HCT116 (cell line): ENCODE data around the gene ADAMTS6. TPM values are rescaled to one million over a fixed set of nuclear protein-coding genes. Genes with fewer than 3 reads are reported as not detected.

Source experiments
- ATAC-seq: fragments of 200-7000 bp; cut with Tn5 transposase; 2 replicates; pipeline ENCODE4 v1.9.1; 2020; ENCODE audit warnings: mild to moderate bottlenecking, moderate library complexity
- BruUV-seq: library from RNA; stranded (reverse); fragments of 400-500 nt; replicated peaks from 2 replicates; lab custom pipeline; 2021; lab: Mats Ljungman, UMichigan
- CTCF ChIA-PET: fragments of 300-600 bp; sonication (Branson Sonifier 250); formaldehyde crosslinking; loops from one replicate; lab custom pipeline; 2021; ENCODE audit warnings: antibody characterized with exemption; lab: Charles Lee
- POLR2A ChIA-PET: fragments of 300-600, 350-600 bp; sonication (Branson Sonifier 250); formaldehyde crosslinking; loops from one replicate; lab custom pipeline; 2021; ENCODE audit warnings: antibody characterized with exemption; lab: Charles Lee
- RAD21 ChIA-PET, 2 experiments: fragments of 300-600 bp; sonication (Branson Sonifier 250); formaldehyde crosslinking; loops; one replicate each; lab custom pipeline; 2023; ENCODE audit warnings: low total read pairs in 2 of 2; ENCODE audit not compliant: uncharacterized antibody in 2 of 2, unreplicated experiment in 2 of 2, low non-redundant PET in 1 of 2; lab: Charles Lee
- DNase-seq: peaks from one replicate; pipeline ENCODE4 v3.0.0-alpha.2; 2010; ENCODE audit warnings: low read depth, low spot score
- H2AFZ ChIP-seq: fragments of 200-600 bp; shearing (Covaris generic), sonication (generic); 2 replicates; pipeline ENCODE4 v1.6.1; 2017; ENCODE audit warnings: low read depth, mixed run types, mixed read lengths, antibody characterized with exemption, low read length; ENCODE audit not compliant: poor library complexity, severe bottlenecking
- H3K27ac ChIP-seq: 2 replicates; pipeline ENCODE4 v1.5.1; 2012; ENCODE audit warnings: low read depth, low read length
- H3K27me3 ChIP-seq: fragments of 200-600 bp; sonication (generic); 2 replicates; pipeline ENCODE4 v1.6.1; 2016; ENCODE audit warnings: mixed run types, low read length, mixed read lengths; ENCODE audit not compliant: insufficient read depth
- H3K36me3 ChIP-seq, 2 experiments: fragments of 200-500 bp in 1 of 2; fragments of 200-600 bp in 1 of 2; sonication (Bioruptor generic) in 1 of 2; sonication (generic) in 1 of 2; 2 replicates each; pipeline versions ENCODE4 v1.5.1 to v1.6.1; 2014 to 2016; ENCODE audit warnings: low read length in 2 of 2, inconsistent platforms in 1 of 2, mixed read lengths in 1 of 2, mixed run types in 1 of 2; ENCODE audit not compliant: insufficient read depth in 2 of 2, control insufficient read depth in 1 of 2
- H3K4me1 ChIP-seq, 2 experiments: fragments of 200-600 bp in 1 of 2; sonication (generic) in 1 of 2; 2 replicates each; pipeline versions ENCODE4 v1.5.1 to v1.6.1; 2012 to 2017; ENCODE audit warnings: low read length in 2 of 2, inconsistent platforms in 1 of 2, mild to moderate bottlenecking in 1 of 2, mixed read lengths in 1 of 2, mixed run types in 1 of 2, moderate library complexity in 1 of 2; ENCODE audit not compliant: insufficient read depth in 2 of 2, control insufficient read depth in 1 of 2
- H3K4me2 ChIP-seq: fragments of 200-600 bp; sonication (generic); 2 replicates; pipeline ENCODE4 v1.6.1; 2017; ENCODE audit warnings: mixed run types, low read length, mixed read lengths
- H3K4me3 ChIP-seq, 2 experiments: fragments of 200-600 bp in 1 of 2; sonication (generic) in 1 of 2; replicated peaks in 1 of 2; 2 replicates each; pipeline ENCODE4 v1.5.1; 2011 to 2016; ENCODE audit warnings: low read length in 2 of 2, control low read depth in 1 of 2, low read depth in 1 of 2, mild to moderate bottlenecking in 1 of 2, mixed read lengths in 1 of 2, mixed run types in 1 of 2
- H3K79me2 ChIP-seq: fragments of 200-600 bp; sonication (generic); 2 replicates; pipeline ENCODE4 v1.6.1; 2017; ENCODE audit warnings: mild to moderate bottlenecking, mixed run types, low read length, moderate library complexity, mixed read lengths; ENCODE audit not compliant: insufficient read depth
- H3K9ac ChIP-seq: fragments of 200-600 bp; sonication (generic); 2 replicates; pipeline ENCODE4 v1.6.1; 2016; ENCODE audit warnings: low read length, mixed read lengths
- H3K9me2 ChIP-seq: fragments of 200-600 bp; sonication (generic), shearing (Covaris generic); 2 replicates; pipeline ENCODE4 v1.6.1; 2017; ENCODE audit warnings: mixed run types, mild to moderate bottlenecking, moderate library complexity; ENCODE audit not compliant: insufficient read depth
- H3K9me3 ChIP-seq, 2 experiments: fragments of 200-500 bp in 1 of 2; fragments of 200-600 bp in 1 of 2; sonication (Bioruptor generic) in 1 of 2; sonication (generic) in 1 of 2; 2 replicates each; pipeline ENCODE4 v1.6.1; 2014 to 2017; ENCODE audit warnings: low read length in 2 of 2, mixed read lengths in 2 of 2, inconsistent platforms in 1 of 2, low read depth in 1 of 2, mild to moderate bottlenecking in 1 of 2, mixed run types in 1 of 2, moderate library complexity in 1 of 2; ENCODE audit not compliant: control insufficient read depth in 1 of 2, insufficient read depth in 1 of 2
- H4K20me1 ChIP-seq: fragments of 200-600 bp; sonication (generic), shearing (Covaris generic); 2 replicates; pipeline ENCODE4 v1.6.1; 2017; ENCODE audit warnings: mixed run types, mild to moderate bottlenecking, moderate library complexity; ENCODE audit not compliant: insufficient read depth
- CBX3 ChIP-seq: IDR thresholded peaks from 2 replicates; pipeline ENCODE4 v1.6.1; 2012; ENCODE audit warnings: low read depth
- CEBPB ChIP-seq: IDR thresholded peaks from 2 replicates; pipeline ENCODE4 v1.6.1; 2012; ENCODE audit warnings: low read depth
- EGR1 ChIP-seq: IDR thresholded peaks from 2 replicates; pipeline ENCODE4 v1.6.1; 2012; ENCODE audit warnings: low read depth
- EZH2 ChIP-seq: fragments of 200-600 bp; sonication (generic); IDR thresholded peaks from 2 replicates; pipeline ENCODE4 v1.6.1; 2017; ENCODE audit warnings: antibody characterized with exemption, mixed run types
- FOSL1 ChIP-seq: IDR thresholded peaks from 2 replicates; pipeline ENCODE4 v1.6.1; 2012; ENCODE audit warnings: low read depth
- JUND ChIP-seq: IDR thresholded peaks from 2 replicates; pipeline ENCODE4 v1.6.1; 2012
- POLR2A ChIP-seq: IDR thresholded peaks from 2 replicates; pipeline ENCODE4 v1.7.0; 2011; ENCODE audit warnings: borderline replicate concordance; ENCODE audit not compliant: insufficient read depth, insufficient read length; ENCODE audit errors: extremely low read depth
- POLR2AphosphoS5 ChIP-seq: IDR thresholded peaks from 2 replicates; pipeline ENCODE4 v1.6.1; 2011; ENCODE audit warnings: mild to moderate bottlenecking, low read depth, low read length, moderate library complexity
- SP1 ChIP-seq: IDR thresholded peaks from 2 replicates; pipeline ENCODE4 v1.6.1; 2012; ENCODE audit warnings: low read depth
- SRF ChIP-seq: IDR thresholded peaks from 2 replicates; pipeline ENCODE4 v1.6.1; 2012; ENCODE audit warnings: low read depth
- TCF7L2 ChIP-seq: IDR thresholded peaks from 2 replicates; pipeline ENCODE4 v1.7.0; 2011; ENCODE audit warnings: borderline replicate concordance, inconsistent platforms; ENCODE audit not compliant: insufficient read depth, insufficient read length; ENCODE audit errors: extremely low read depth
- YY1 ChIP-seq: IDR thresholded peaks from 2 replicates; pipeline ENCODE4 v1.6.1; 2011; ENCODE audit warnings: low read length, low read depth, moderate library complexity, mild to moderate bottlenecking; ENCODE audit not compliant: insufficient replicate concordance; ENCODE audit errors: extremely low read depth
- ZFX ChIP-seq: fragments of 450-650 bp; IDR thresholded peaks from 2 replicates; pipeline ENCODE4 v1.6.1; 2017
- ZNF274 ChIP-seq: fragments of 200-500 bp; sonication (Bioruptor generic); IDR thresholded peaks from 2 replicates; pipeline ENCODE4 v1.6.1; 2014; ENCODE audit warnings: mild to moderate bottlenecking, low read depth, low read length, inconsistent platforms
- intact Hi-C: fragments of 100-400 bp; cut with micrococcal nuclease; formaldehyde crosslinking; loops from 2 replicates; pipeline ENCODE4 v1.10.0; 2022
- total RNA-seq: library from RNA; stranded (reverse); gene quantifications from one replicate; pipeline ENCODE4 v1.2.1, GENCODE V29; 2021; ENCODE audit not compliant: unreplicated experiment
- TF ChIP-seq, protein P1 (sequence below): IDR thresholded peaks from 2 replicates; pipeline ENCODE4 v1.6.1; 2012; ENCODE audit warnings: low read depth
- TF ChIP-seq, protein P2 (sequence below), 3 experiments: fragments of 200-600 bp in 1 of 3; sonication (generic) in 1 of 3; IDR thresholded peaks in 2 of 3; conservative IDR thresholded peaks in 1 of 3; 2 replicates each; pipeline ENCODE4 v1.5.1; 2012 to 2017; ENCODE audit warnings: low read depth in 2 of 3, low read length in 2 of 3, antibody characterized with exemption in 1 of 3, borderline replicate concordance in 1 of 3, control low read depth in 1 of 3, mild to moderate bottlenecking in 1 of 3, mixed read lengths in 1 of 3, mixed run types in 1 of 3, moderate library complexity in 1 of 3; ENCODE audit not compliant: insufficient read depth in 1 of 3
- TF ChIP-seq, protein P3 (sequence below): IDR thresholded peaks from 2 replicates; pipeline ENCODE4 v1.6.1; 2012

The ADAMTS6 gene
- total RNA-seq, 1 experiment from 2014 or later: 0.93 TPM

DNA sequence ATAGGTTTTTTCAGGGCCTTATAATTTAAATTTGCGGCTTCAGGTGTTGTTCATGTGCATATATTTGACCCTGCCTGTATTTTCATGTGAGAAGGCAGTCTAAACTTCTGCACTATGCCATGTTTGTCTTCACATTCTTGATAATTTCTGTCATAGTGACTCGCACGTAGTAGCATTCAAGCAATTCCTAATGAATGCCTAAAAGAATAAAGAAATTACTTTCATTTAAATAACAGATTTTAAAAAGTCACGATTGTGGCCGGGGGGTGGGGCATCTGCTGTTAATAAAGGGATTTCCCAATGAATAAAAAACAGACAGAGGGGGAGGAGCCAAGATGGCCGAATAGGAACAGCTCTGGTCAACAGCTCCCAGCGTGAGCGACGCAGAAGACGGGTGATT is 318.0 kb downstream of the ADAMTS6 start:
- H3K36me3 ChIP-seq: no peaks in the 10 kb centered on the region
- TF ChIP-seq EGR1 (no peak), TCF7L2 (no peak), POLR2A (no peak), EZH2 (no peak), CBX3 (no peak), YY1 (no peak), SRF (no peak), JUND (no peak), FOSL1 (no peak), SP1 (no peak), CEBPB (no peak), POLR2AphosphoS5 (no peak), ZFX (no peak), ZNF274 (no peak)
- TF ChIP-seq, protein P1, sequence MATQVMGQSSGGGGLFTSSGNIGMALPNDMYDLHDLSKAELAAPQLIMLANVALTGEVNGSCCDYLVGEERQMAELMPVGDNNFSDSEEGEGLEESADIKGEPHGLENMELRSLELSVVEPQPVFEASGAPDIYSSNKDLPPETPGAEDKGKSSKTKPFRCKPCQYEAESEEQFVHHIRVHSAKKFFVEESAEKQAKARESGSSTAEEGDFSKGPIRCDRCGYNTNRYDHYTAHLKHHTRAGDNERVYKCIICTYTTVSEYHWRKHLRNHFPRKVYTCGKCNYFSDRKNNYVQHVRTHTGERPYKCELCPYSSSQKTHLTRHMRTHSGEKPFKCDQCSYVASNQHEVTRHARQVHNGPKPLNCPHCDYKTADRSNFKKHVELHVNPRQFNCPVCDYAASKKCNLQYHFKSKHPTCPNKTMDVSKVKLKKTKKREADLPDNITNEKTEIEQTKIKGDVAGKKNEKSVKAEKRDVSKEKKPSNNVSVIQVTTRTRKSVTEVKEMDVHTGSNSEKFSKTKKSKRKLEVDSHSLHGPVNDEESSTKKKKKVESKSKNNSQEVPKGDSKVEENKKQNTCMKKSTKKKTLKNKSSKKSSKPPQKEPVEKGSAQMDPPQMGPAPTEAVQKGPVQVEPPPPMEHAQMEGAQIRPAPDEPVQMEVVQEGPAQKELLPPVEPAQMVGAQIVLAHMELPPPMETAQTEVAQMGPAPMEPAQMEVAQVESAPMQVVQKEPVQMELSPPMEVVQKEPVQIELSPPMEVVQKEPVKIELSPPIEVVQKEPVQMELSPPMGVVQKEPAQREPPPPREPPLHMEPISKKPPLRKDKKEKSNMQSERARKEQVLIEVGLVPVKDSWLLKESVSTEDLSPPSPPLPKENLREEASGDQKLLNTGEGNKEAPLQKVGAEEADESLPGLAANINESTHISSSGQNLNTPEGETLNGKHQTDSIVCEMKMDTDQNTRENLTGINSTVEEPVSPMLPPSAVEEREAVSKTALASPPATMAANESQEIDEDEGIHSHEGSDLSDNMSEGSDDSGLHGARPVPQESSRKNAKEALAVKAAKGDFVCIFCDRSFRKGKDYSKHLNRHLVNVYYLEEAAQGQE: no peak
- TF ChIP-seq, protein P2, sequence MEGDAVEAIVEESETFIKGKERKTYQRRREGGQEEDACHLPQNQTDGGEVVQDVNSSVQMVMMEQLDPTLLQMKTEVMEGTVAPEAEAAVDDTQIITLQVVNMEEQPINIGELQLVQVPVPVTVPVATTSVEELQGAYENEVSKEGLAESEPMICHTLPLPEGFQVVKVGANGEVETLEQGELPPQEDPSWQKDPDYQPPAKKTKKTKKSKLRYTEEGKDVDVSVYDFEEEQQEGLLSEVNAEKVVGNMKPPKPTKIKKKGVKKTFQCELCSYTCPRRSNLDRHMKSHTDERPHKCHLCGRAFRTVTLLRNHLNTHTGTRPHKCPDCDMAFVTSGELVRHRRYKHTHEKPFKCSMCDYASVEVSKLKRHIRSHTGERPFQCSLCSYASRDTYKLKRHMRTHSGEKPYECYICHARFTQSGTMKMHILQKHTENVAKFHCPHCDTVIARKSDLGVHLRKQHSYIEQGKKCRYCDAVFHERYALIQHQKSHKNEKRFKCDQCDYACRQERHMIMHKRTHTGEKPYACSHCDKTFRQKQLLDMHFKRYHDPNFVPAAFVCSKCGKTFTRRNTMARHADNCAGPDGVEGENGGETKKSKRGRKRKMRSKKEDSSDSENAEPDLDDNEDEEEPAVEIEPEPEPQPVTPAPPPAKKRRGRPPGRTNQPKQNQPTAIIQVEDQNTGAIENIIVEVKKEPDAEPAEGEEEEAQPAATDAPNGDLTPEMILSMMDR (IDR thresholded peaks at IDR 0.05 in 2 of 3, conservative IDR thresholded peaks at IDR 0.05 in 1 of 3; ENCODE audit: borderline replicate concordance in 1 of 3, insufficient read depth in 1 of 3, low read depth in 2 of 3, low read length in 2 of 3): no peak
- TF ChIP-seq, protein P3, sequence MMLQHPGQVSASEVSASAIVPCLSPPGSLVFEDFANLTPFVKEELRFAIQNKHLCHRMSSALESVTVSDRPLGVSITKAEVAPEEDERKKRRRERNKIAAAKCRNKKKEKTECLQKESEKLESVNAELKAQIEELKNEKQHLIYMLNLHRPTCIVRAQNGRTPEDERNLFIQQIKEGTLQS: no peak
- H2AFZ ChIP-seq: no peak overlapping the region
- no peak for DNase-seq
- H4K20me1 ChIP-seq: no peaks in the 10 kb centered on the region
- ChIA-PET RAD21 (no interaction called here), CTCF (no interaction called here), POLR2A (no interaction called here)
- no peaks in the 10 kb centered on the region for H3K27me3 ChIP-seq
- H3K9me3 ChIP-seq: no peaks in the 10 kb centered on the region
- H3K79me2 ChIP-seq: no peaks in the 10 kb centered on the region
- H3K9ac ChIP-seq: no peak overlapping the region
- no peaks in the 10 kb centered on the region for H3K4me1 ChIP-seq
- H3K9me2 ChIP-seq: no peaks in the 10 kb centered on the region
- no peak overlapping the region for H3K27ac ChIP-seq
- no peak for ATAC-seq
- BruUV-seq: no TSS peak
- intact Hi-C loops: no loop called here
- H3K4me2 ChIP-seq: no peak overlapping the region
- H3K4me3 ChIP-seq: no peak overlapping the region
